GM18511 (cell line): Measurements from ENCODE around the gene CH25H.

Experiments
- ATAC-seq: cut with Tn5 transposase; IDR thresholded peaks from one replicate; pipeline ENCODE4 v1.9.1; 2021; ENCODE audit warnings: mild to moderate bottlenecking, moderate library complexity; ENCODE audit not compliant: unreplicated experiment

Gene CH25H

GRCh38 chr10:89235073-89235798 is 28.1 kb upstream of the CH25H start:
- ATAC-seq: no peak

GRCh38 chr10:89233033-89233432 is 25.9 kb upstream of the CH25H start:
- no peak for ATAC-seq

GRCh38 chr10:89228962-89229361 is 21.8 kb upstream of the CH25H start:
- no peak for ATAC-seq

- no peak for ATAC-seq
Measured at GRCh38 chr10:89228146-89228545, 21.0 kb upstream of the CH25H start.

GRCh38 chr10:89226891-89227290 is 19.8 kb upstream of the CH25H start:
- no peak for ATAC-seq

- no peak for ATAC-seq
Measured at GRCh38 chr10:89224739-89225443, 17.8 kb upstream of the CH25H start.

- no peak for ATAC-seq
Measured at GRCh38 chr10:89221919-89222318, 14.8 kb upstream of the CH25H start.

- ATAC-seq: no peak
Measured at GRCh38 chr10:89219513-89220218, 12.5 kb upstream of the CH25H start.

- ATAC-seq: no peak
Measured at GRCh38 chr10:89217057-89217990, 10.2 kb upstream of the CH25H start.

GRCh38 chr10:89216056-89216455 is 8.9 kb upstream of the CH25H start:
- ATAC-seq: no peak

GRCh38 chr10:89215511-89215910 is 8.4 kb upstream of the CH25H start:
- ATAC-seq: no peak

- ATAC-seq: no peak
Measured at GRCh38 chr10:89214566-89215165, 7.5 kb upstream of the CH25H start.

- ATAC-seq: no peak
Measured at GRCh38 chr10:89213191-89213808, 6.2 kb upstream of the CH25H start.

GRCh38 chr10:89210794-89211425 is 3.8 kb upstream of the CH25H start:
- ATAC-seq: no peak

GRCh38 chr10:89209718-89210117 is 2.6 kb upstream of the CH25H start:
- no peak for ATAC-seq

GRCh38 chr10:89207801-89208551 is 859 bp upstream of the CH25H start:
- ATAC-seq: no peak

- ATAC-seq: no peak
Measured at GRCh38 chr10:89206402-89207180, 526 bp downstream of the CH25H start.

GRCh38 chr10:89204621-89205185 is 2.4 kb downstream of the CH25H start:
- ATAC-seq: no peak
